ENCODE measurements around the gene CAMK2N1.

DNA sequence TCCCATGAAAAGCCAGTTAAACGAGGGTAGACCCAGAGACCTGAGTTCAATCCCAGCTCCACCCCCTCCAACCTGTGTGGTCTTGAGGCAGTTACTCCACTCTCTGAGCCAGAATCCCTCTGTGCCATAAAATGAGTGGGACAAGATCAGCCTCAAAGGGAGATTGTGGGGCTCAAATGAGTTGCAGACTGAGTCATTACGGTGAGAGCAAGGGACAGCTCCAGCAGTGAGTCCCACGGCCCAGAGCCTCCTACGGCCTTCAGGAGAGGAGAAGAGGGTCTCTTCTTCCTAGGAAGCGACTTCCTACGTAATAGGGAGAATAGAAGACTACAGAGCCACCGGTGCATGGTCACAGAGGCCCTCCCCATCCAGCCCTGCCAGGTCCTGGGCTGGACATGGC lies 6.7 kb upstream of the CAMK2N1 start:
- TF ChIP-seq, protein P1, sequence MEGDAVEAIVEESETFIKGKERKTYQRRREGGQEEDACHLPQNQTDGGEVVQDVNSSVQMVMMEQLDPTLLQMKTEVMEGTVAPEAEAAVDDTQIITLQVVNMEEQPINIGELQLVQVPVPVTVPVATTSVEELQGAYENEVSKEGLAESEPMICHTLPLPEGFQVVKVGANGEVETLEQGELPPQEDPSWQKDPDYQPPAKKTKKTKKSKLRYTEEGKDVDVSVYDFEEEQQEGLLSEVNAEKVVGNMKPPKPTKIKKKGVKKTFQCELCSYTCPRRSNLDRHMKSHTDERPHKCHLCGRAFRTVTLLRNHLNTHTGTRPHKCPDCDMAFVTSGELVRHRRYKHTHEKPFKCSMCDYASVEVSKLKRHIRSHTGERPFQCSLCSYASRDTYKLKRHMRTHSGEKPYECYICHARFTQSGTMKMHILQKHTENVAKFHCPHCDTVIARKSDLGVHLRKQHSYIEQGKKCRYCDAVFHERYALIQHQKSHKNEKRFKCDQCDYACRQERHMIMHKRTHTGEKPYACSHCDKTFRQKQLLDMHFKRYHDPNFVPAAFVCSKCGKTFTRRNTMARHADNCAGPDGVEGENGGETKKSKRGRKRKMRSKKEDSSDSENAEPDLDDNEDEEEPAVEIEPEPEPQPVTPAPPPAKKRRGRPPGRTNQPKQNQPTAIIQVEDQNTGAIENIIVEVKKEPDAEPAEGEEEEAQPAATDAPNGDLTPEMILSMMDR (conservative IDR thresholded peaks at IDR 0.05 in 1 of 2, IDR thresholded peaks at IDR 0.05 in 1 of 2; ENCODE audit: extremely low read depth in 1 of 2, insufficient read depth in 1 of 2, low read depth in 1 of 2, low read length in 2 of 2), result no peak
- no peak for TF ChIP-seq EZH2 (IDR thresholded peaks at IDR 0.05; ENCODE audit: borderline replicate concordance, low read length)

Measured in mammary epithelial cell (primary cell).